ACC112 (cell line): ENCODE measurements around the gene NPNT.

Experiments
- H2AFZ ChIP-seq: fragments of 200-600 bp; sonication (generic); one replicate; pipeline ENCODE4 v1.6.0; 2017; ENCODE audit warnings: antibody characterized with exemption, low read length; ENCODE audit not compliant: unreplicated experiment
- H3K27ac ChIP-seq: fragments of 200-600 bp; sonication (generic); 2 replicates; pipeline ENCODE4 v1.5.1; 2014; ENCODE audit warnings: low read depth, mild to moderate bottlenecking, antibody characterized with exemption, low read length, moderate library complexity
- H3K27me3 ChIP-seq: fragments of 200-600 bp; sonication (generic); 2 replicates; pipeline ENCODE4 v1.6.1; 2014; ENCODE audit warnings: mild to moderate bottlenecking, antibody characterized with exemption, low read length, moderate library complexity, mixed read lengths; ENCODE audit not compliant: insufficient read depth
- H3K36me3 ChIP-seq: fragments of 200-600 bp; sonication (generic); 2 replicates; pipeline ENCODE4 v1.6.1; 2016; ENCODE audit warnings: mild to moderate bottlenecking, antibody characterized with exemption, low read length, moderate library complexity, mixed read lengths; ENCODE audit not compliant: insufficient read depth
- H3K4me1 ChIP-seq: fragments of 200-600 bp; sonication (generic); one replicate; pipeline ENCODE4 v1.6.1; 2016; ENCODE audit warnings: low read length, mixed read lengths; ENCODE audit not compliant: insufficient read depth, unreplicated experiment, control insufficient read depth
- H3K4me3 ChIP-seq: fragments of 200-600 bp; sonication (generic); 2 replicates; pipeline ENCODE4 v1.5.1; 2014; ENCODE audit warnings: mild to moderate bottlenecking, low read depth, low read length
- H3K79me2 ChIP-seq: fragments of 200-600 bp; sonication (generic); one replicate; pipeline ENCODE4 v1.6.0; 2016; ENCODE audit warnings: low read length; ENCODE audit not compliant: control insufficient read depth, unreplicated experiment, insufficient read depth

The NPNT gene

GRCh38 chr4:105946771-105947170 lies 51.5 kb downstream of the NPNT start:
- H3K27me3 ChIP-seq, result no peaks in the 10 kb centered on the region
- no peaks in the 10 kb centered on the region for H3K36me3 ChIP-seq
- no peak overlapping the region for H2AFZ ChIP-seq
- H3K27ac ChIP-seq, result no peak overlapping the region
- H3K4me1 ChIP-seq, result no peaks in the 10 kb centered on the region
- H3K79me2 ChIP-seq, result no peaks in the 10 kb centered on the region
- H3K4me3 ChIP-seq, result no peak overlapping the region

- H3K79me2 ChIP-seq, result no peaks in the 10 kb centered on the region
- no peak overlapping the region for H2AFZ ChIP-seq
- H3K4me1 ChIP-seq, result no peaks in the 10 kb centered on the region
Measured at GRCh38 chr4:105950701-105951100, 55.4 kb downstream of the NPNT start.

DNA sequence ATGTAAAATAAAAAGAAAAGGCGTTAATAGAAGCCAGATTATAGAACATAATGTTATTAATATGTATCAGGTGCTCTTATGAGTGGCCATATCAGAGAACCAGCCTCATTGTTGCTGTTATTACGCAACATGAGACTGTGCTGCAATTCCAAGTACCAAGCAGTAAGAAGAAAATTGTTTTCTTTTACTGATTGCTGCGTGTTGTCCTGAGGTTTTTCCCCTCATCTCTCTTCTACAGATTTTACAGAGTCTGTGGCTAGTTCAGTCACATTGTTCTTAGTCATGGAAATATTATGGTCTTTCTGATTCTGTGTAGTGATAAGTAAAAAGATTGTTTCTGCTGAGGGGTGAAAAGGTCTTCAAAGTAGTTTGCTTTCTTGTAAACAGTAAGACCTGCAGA lies 55.9 kb downstream of the NPNT start:
- no peaks in the 10 kb centered on the region for H3K36me3 ChIP-seq
- H3K27ac ChIP-seq, result no peak overlapping the region
- H3K79me2 ChIP-seq, result no peaks in the 10 kb centered on the region

More at GRCh38 chr4:105950701-105951100, 55.4 kb downstream of the NPNT start:
- Histone ChIP-seq H3K36me3 (no peaks in the 10 kb centered on the region), H3K4me3 (no peak overlapping the region), H3K27me3 (peaks cover 18% of the 10 kb centered on the region; the same call in 1 of the 2 replicates), H3K27ac (no peak overlapping the region)

GRCh38 chr4:105952591-105952990 lies 57.3 kb downstream of the NPNT start:
- H3K36me3 ChIP-seq, result no peaks in the 10 kb centered on the region
- no peak overlapping the region for H3K4me3 ChIP-seq
- no peak overlapping the region for H3K27ac ChIP-seq
- no peaks in the 10 kb centered on the region for H3K79me2 ChIP-seq
- H3K4me1 ChIP-seq, result no peaks in the 10 kb centered on the region
- H2AFZ ChIP-seq, result no peak overlapping the region
- peaks cover 25% of the 10 kb centered on the region; the same call in 1 of the 2 replicates for H3K27me3 ChIP-seq

More for the DNA sequence above, 55.9 kb downstream of the NPNT start:
- Histone ChIP-seq H3K4me1 (no peaks in the 10 kb centered on the region), H3K4me3 (no peak overlapping the region), H3K27me3 (peaks cover 20% of the 10 kb centered on the region; the same call in 1 of the 2 replicates), H2AFZ (no peak overlapping the region)

- Histone ChIP-seq H3K79me2 (no peaks in the 10 kb centered on the region), H3K36me3 (no peaks in the 10 kb centered on the region), H3K27me3 (peaks cover 25% of the 10 kb centered on the region; the same call in 1 of the 2 replicates), H3K27ac (no peak overlapping the region), H2AFZ (no peak overlapping the region), H3K4me1 (no peaks in the 10 kb centered on the region), H3K4me3 (no peak overlapping the region)
Measured at GRCh38 chr4:105956569-105956968, 61.3 kb downstream of the NPNT start.

DNA sequence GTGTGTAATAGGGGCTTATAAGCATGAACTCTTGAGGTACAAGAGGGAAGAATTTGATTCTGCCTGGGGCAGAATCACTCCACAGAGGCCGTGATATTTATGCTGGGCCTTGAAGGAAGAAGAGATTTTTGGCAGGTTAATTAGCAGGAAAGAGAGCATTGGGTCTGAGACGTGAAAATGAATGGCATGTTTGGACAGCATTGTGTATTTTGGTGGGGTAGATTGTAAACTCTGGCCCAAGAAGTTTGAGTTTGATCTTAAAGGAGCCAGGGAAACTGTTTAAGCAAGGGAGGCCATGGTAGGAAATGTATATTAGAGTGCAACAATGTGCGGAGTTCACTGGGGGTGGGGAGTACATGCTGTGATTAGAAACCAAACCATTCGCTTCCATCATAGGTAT lies 62.4 kb downstream of the NPNT start:
- H3K27me3 ChIP-seq, result peaks cover 25% of the 10 kb centered on the region; the same call in 1 of the 2 replicates
- H3K4me1 ChIP-seq, result no peaks in the 10 kb centered on the region
- no peak overlapping the region for H3K4me3 ChIP-seq
- no peaks in the 10 kb centered on the region for H3K36me3 ChIP-seq
- H3K79me2 ChIP-seq, result no peaks in the 10 kb centered on the region
- H2AFZ ChIP-seq, result no peak overlapping the region
- H3K27ac ChIP-seq, result no peak overlapping the region

- no peak overlapping the region for H3K4me3 ChIP-seq
- no peak overlapping the region for H2AFZ ChIP-seq
- no peak overlapping the region for H3K27ac ChIP-seq
- no peaks in the 10 kb centered on the region for H3K27me3 ChIP-seq
- no peaks in the 10 kb centered on the region for H3K36me3 ChIP-seq
- H3K4me1 ChIP-seq, result peaks cover 12% of the 10 kb centered on the region
- H3K79me2 ChIP-seq, result no peaks in the 10 kb centered on the region
Measured at GRCh38 chr4:105963461-105964400, 68.5 kb downstream of the NPNT start.

DNA sequence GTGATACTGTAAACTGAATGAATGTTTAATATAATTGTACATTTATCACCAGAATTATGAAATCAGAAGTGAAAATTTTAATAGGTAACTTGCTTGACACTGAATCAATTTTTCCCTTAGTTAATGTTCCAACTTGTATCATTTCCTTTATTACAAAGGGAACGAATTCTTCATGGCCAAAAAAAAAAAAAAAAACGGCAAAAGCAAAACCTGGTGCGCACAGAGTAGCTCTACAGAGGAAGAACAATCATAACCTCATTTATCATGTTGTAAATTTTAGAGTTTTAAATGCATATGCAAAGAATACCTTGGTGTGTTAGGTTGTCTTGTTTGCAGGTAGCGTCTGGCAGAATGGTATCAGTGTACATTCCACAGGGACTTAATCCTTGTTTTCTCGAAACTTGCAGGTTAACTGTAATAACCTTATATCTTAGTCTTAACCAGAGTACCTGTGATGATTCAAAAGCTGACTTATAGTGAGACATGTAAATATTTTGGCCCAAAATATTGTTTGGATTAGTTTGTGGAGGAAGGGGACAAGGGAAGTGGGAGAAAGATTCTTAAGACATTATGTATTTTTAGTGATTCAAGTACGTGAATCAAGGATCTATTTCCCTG lies 70.0 kb downstream of the NPNT start:
- Histone ChIP-seq H2AFZ (no peak overlapping the region), H3K4me1 (peaks cover 12% of the 10 kb centered on the region), H3K27ac (no peak overlapping the region), H3K36me3 (no peaks in the 10 kb centered on the region), H3K27me3 (no peaks in the 10 kb centered on the region), H3K79me2 (no peaks in the 10 kb centered on the region), H3K4me3 (no peak overlapping the region)

GRCh38 chr4:105966051-105966450 lies 70.8 kb downstream of the NPNT start:
- Histone ChIP-seq H3K79me2 (no peaks in the 10 kb centered on the region), H2AFZ (no peak overlapping the region), H3K36me3 (no peaks in the 10 kb centered on the region), H3K4me1 (peaks cover 12% of the 10 kb centered on the region), H3K27me3 (no peaks in the 10 kb centered on the region), H3K27ac (no peak overlapping the region), H3K4me3 (no peak overlapping the region)

GRCh38 chr4:105967058-105967658 lies 71.9 kb downstream of the NPNT start:
- Histone ChIP-seq H3K4me1 (peaks cover 12% of the 10 kb centered on the region), H3K27me3 (no peaks in the 10 kb centered on the region), H2AFZ (no peak overlapping the region), H3K36me3 (no peaks in the 10 kb centered on the region), H3K27ac (no peak overlapping the region), H3K79me2 (no peaks in the 10 kb centered on the region), H3K4me3 (no peak overlapping the region)
